GM21825 (cell line): Measurements from ENCODE around the gene VPS54.

ENCODE experiments used
- ATAC-seq: cut with Tn5 transposase; IDR thresholded peaks from one replicate; pipeline ENCODE4 v1.9.1; 2021; ENCODE audit warnings: mild to moderate bottlenecking, moderate library complexity; ENCODE audit not compliant: unreplicated experiment

The VPS54 gene

GRCh38 chr2:63846487-63846886 is 172.7 kb downstream of the VPS54 start:
- ATAC-seq, result no peak

DNA sequence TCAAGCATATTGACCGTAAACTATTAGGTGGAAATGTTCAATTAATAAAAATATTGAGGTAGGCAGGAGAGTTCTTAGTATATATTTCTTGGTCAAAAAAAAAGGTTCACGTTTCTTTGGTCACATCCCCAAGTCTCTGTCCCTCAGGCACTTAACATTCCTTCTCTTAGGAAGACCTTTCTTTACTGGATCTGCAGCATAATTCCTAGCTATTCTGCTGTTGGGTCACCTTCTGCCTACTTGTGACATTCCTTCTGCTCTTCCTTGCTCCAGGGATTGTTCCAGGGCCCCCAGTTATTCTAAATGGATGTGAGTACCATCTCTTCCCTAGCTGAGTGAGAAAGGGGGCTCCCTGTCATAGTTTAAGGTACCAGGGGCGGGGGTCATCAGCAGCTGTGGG is 173.4 kb downstream of the VPS54 start:
- ATAC-seq, result no peak

GRCh38 chr2:63844616-63845015 is 174.6 kb downstream of the VPS54 start:
- no peak for ATAC-seq

DNA sequence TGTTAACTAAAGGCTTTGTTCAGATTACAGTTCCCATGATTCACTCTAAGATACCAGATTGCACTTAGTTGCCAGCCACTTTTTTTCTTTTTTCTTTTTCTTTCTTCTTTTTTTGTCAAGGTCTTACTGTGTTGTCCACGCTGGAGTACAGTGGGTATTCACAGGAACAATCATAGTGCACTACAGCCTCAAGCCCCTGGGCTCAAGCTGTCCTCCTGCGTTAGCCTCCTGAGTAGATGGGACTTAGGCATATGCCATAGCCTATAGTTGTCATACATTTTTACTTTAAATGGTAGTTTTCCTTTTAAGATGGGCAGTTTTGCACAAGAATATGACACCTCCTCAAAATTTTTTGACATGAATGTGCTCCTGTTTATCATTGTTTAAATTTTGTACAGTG is 175.4 kb downstream of the VPS54 start:
- no peak for ATAC-seq

DNA sequence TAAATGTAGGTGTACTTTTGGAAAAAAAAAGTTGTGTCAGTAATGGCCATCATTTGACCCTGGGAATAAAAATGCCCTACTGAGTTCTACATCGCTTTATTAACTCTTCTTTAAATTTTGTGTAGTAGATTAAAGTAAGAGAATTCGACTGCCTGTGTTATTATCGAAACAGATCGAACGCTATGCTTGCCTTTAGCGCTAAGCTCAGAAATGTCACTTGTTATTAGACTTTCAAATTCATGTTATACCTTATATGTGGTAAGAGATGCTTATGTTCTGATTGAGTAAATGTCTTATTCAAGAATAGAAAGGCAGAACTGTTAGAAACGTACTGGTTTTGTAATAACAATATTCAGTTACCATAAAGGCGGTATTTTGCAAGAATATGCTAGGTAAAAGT is 176.1 kb downstream of the VPS54 start:
- ATAC-seq, result no peak

GRCh38 chr2:63842149-63843061 is 176.8 kb downstream of the VPS54 start:
- ATAC-seq, result no peak
